ENCODE results near the gene SYNE1. TPM values are rescaled to one million over a fixed set of nuclear protein-coding genes. Genes with fewer than 3 reads are reported as not detected.

Gene SYNE1
- total and polyA plus RNA-seq, 10 donors, result 27.8 to 336 (median 247) TPM

DNA sequence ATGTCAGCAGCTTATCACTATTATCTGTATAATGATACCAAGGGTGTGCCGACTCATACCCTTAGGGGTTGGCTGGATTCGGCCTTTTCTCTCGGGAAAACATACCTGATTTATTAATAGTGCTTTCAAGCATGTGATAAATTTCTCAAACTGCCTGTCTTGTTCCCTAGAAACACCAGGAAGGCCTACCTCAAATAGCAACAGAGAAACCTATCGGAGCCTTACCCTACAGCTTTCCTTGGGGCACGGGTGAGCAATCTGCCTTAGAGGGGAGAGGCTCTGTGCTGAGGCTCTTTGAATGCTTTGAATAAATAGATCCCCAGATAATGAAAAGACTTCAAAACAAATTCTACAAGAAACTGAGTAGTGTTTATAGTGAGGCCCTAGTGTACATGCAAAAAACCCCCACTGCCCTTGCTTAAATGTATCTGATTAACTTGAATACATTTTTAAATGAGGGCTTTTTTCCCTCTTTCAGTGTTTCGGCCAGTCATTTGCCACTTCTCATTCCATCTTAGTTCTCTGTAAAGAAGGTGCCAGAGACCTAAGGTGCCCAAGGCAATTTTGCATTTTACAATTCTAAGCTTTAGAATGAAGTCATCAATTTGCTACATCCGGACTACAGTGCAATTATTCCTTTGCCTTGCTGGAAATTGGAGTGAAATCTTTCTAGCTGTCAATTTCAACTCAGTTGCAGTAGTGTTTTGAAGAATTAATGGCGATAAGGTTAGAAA is 509.6 kb downstream of the SYNE1 start:
- Histone ChIP-seq H3K27me3 (replicated peaks in 1 of 7) (no peaks in the 10 kb centered on the region), H3K9me3 (no peaks in the 10 kb centered on the region), H3K4me1 (peaks cover 0 to 13% (median 0%) of the 10 kb centered on the region in 6 donors), H3K4me3 (no peak overlapping the region), H3K27ac (peak overlapping the region in 1 of 8 donors; percentile 2), H3K36me3 (peaks cover under 1 to 100% (median 75%) of the 10 kb centered on the region in 6 donors)
- DNase-seq, result no peak
- TF ChIP-seq POLR2AphosphoS5 (IDR thresholded peaks at IDR 0.05) (no peak), POLR2A (IDR thresholded peaks at IDR 0.05) (no peak)
- 93 to 97% (median 96%) methylated on average over 8 of the region's 8 CpGs for WGBS, 5 donors
- intact Hi-C loops (cut with DNase I; ENCODE audit: low total_unique reads), result loop anchor here (5.0 to 10.0 kb wide), 2 partner anchors 360 to 433 kb away; no protein-coding TSS in a partner anchor

DNA sequence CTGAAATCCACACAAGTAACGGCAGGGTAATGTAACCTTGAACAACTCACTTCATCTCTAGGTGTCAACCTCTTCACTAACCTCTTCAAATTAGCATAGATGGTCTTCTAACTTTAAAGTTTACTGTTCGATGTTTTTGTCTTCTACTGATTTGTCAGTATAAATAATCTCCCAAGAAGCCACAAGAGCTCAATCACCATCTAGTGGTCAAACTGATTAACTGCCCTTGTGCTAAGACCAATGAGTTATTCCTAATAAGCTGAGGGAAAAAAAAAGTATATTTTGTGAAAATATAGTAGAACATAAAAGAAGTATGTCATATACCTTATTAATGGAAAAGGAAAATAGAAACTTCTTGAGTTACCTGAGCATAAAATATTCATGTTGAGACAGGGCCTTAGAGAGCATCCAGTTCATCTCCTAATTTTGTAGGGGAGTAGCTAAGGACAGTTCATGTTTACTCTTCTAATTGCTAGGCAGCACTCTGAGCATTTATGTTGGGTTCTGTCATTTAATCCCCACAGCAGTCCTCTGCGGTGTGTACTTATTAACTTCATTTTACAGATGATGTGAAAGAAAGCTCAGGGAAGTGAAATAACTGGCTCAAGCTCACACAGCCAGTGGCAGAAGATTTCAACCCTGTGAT is 512.6 kb downstream of the SYNE1 start:
- 64 to 77% (median 65%) methylated on average over 3 of the region's 3 CpGs for WGBS, 5 donors
- H3K4me3 ChIP-seq, result no peak overlapping the region
- H3K9me3 ChIP-seq, result no peaks in the 10 kb centered on the region
- TF ChIP-seq POLR2A (IDR thresholded peaks at IDR 0.05), result no peak
- TF ChIP-seq, protein P1, sequence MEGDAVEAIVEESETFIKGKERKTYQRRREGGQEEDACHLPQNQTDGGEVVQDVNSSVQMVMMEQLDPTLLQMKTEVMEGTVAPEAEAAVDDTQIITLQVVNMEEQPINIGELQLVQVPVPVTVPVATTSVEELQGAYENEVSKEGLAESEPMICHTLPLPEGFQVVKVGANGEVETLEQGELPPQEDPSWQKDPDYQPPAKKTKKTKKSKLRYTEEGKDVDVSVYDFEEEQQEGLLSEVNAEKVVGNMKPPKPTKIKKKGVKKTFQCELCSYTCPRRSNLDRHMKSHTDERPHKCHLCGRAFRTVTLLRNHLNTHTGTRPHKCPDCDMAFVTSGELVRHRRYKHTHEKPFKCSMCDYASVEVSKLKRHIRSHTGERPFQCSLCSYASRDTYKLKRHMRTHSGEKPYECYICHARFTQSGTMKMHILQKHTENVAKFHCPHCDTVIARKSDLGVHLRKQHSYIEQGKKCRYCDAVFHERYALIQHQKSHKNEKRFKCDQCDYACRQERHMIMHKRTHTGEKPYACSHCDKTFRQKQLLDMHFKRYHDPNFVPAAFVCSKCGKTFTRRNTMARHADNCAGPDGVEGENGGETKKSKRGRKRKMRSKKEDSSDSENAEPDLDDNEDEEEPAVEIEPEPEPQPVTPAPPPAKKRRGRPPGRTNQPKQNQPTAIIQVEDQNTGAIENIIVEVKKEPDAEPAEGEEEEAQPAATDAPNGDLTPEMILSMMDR (IDR thresholded peaks at IDR 0.05 in 8 of 11, conservative IDR thresholded peaks at IDR 0.05 in 3 of 11), result peak; percentile 25 to 76 (median 68)
- H3K4me1 ChIP-seq, result peaks cover 0 to 2% (median 0%) of the 10 kb centered on the region in 6 donors
- DNase-seq, result no peak
- H3K27ac ChIP-seq, result peak overlapping the region in 1 of 8 donors; percentile 15
- H3K27me3 ChIP-seq (replicated peaks in 1 of 7), result no peaks in the 10 kb centered on the region
- intact Hi-C loops (cut with DNase I; ENCODE audit: low total_unique reads), result loop anchor here (5.0 to 10.0 kb wide), 2 partner anchors 357 to 430 kb away; no protein-coding TSS in a partner anchor
- H3K36me3 ChIP-seq, result peaks cover 4 to 100% (median 78%) of the 10 kb centered on the region in 6 donors

DNA sequence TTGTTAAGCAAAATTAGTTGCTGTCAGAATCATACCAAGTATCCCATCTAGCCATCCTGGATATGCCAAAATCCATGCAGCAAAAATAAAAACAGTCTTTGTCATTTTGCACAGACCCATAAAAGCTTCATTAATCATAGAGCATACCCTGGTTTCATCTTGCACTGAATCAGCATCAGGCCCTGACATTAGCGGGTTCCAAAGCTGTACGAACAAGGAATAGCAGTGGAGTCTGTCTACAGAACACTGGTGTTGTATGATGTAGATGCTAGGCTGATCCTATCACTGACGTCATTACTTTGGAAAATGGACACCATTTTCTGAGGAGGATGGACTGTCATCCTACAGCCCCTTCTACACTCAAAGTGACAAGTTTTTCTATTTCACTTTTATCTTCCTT is 514.1 kb downstream of the SYNE1 start:
- Histone ChIP-seq H3K4me3 (no peak overlapping the region), H3K36me3 (peaks cover 4 to 100% (median 66%) of the 10 kb centered on the region in 6 donors), H3K27ac (no peak overlapping the region), H3K27me3 (replicated peaks in 1 of 7) (no peaks in the 10 kb centered on the region), H3K4me1 (no peaks in the 10 kb centered on the region), H3K9me3 (no peaks in the 10 kb centered on the region)
- intact Hi-C loops (cut with DNase I; ENCODE audit: low total_unique reads), result loop anchor here (10.0 kb wide), 1 partner anchor 428 kb away; no protein-coding TSS in a partner anchor
- 93 to 97% (median 96%) methylated on average over 3 of the region's 3 CpGs for WGBS, 5 donors
- no peak for DNase-seq
- TF ChIP-seq POLR2AphosphoS5 (IDR thresholded peaks at IDR 0.05) (no peak), POLR2A (IDR thresholded peaks at IDR 0.05) (no peak)
- TF ChIP-seq, protein P1 (IDR thresholded peaks at IDR 0.05 in 8 of 11, conservative IDR thresholded peaks at IDR 0.05 in 3 of 11), result no peak

DNA sequence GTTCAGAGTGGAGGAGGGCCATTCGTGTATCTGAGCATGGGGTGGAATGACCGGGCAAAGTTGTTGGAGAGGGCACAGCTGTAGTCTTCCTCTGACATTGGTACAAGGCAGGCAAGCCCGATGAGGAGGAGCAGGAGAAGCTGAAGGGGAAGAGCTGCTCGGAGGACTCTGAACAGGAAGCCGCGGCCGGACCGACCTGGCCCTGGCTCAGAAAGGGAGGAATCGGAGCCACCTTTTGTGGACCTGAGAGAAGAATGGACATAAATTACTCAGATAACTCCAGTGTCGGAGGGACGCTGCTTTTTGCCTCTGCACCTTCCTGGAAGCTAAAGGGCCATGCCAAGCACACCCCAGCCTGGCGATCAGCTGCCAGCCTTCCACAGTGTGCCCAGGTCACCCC is 514.7 kb downstream of the SYNE1 start:
- Histone ChIP-seq H3K4me3 (no peak overlapping the region), H3K27ac (no peak overlapping the region), H3K4me1 (peaks cover 0 to 2% (median 0%) of the 10 kb centered on the region in 6 donors), H3K27me3 (replicated peaks in 1 of 7) (no peaks in the 10 kb centered on the region), H3K36me3 (peaks cover 4 to 94% (median 63%) of the 10 kb centered on the region in 6 donors), H3K9me3 (no peaks in the 10 kb centered on the region)
- DNase-seq, result no peak
- TF ChIP-seq POLR2A (IDR thresholded peaks at IDR 0.05) (no peak), POLR2AphosphoS5 (IDR thresholded peaks at IDR 0.05) (no peak)
- TF ChIP-seq, protein P1 (IDR thresholded peaks at IDR 0.05 in 8 of 11, conservative IDR thresholded peaks at IDR 0.05 in 3 of 11), result no peak
- WGBS, 5 donors, result 83 to 96% (median 90%) methylated on average over 12 of the region's 12 CpGs
- intact Hi-C loops (cut with DNase I; ENCODE audit: low total_unique reads), result loop anchor here (10.0 kb wide), 1 partner anchor 428 kb away; no protein-coding TSS in a partner anchor
